ENCODE data around the gene HNF4A. TPM values are rescaled to one million over a fixed set of nuclear protein-coding genes. Genes with fewer than 3 reads are reported as not detected.

HNF4A gene
- total and polyA plus RNA-seq, 2 of the 13 experiments (the other 11 are each of a cell fraction or from before 2014, with no cell fraction given), result 80.9 to 169 TPM

- TF ChIP-seq ZFP37 (CRISPR knock-in tag; IDR thresholded peaks at IDR 0.05; ENCODE audit: borderline replicate concordance), result no peak
- TF ChIP-seq ZNF543 (CRISPR knock-in tag; IDR thresholded peaks at IDR 0.05), result peak; percentile 49; the same call in 1 of the 2 replicates
- peak; percentile 53; the same call in 1 of the 2 replicates for TF ChIP-seq EHMT2 (IDR thresholded peaks at IDR 0.05; ENCODE audit: borderline replicate concordance, low read depth, low read length)
- TF ChIP-seq GTF3A (CRISPR knock-in tag; conservative IDR thresholded peaks at IDR 0.05), result 0 out of 2 replicates have a peak, but pooled peaks have one; percentile 67
- TF ChIP-seq GATAD2A (CRISPR knock-in tag; IDR thresholded peaks at IDR 0.05), result no peak
- no peak for TF ChIP-seq ZNF274 (CRISPR knock-in tag; IDR thresholded peaks at IDR 0.05)
- TF ChIP-seq CCAR2 (optimal IDR thresholded peaks at IDR 0.05; ENCODE audit: low read depth, low read length), result no peak
Measured at GRCh38 chr20:44396369-44397130, 41.1 kb downstream of the HNF4A start (continued).

GRCh38 chr20:44398335-44398734, 42.8 kb downstream of the HNF4A start:
- BruUV-seq (replicated peaks), result no TSS peak
- Histone ChIP-seq H4K20me1 (ENCODE audit: insufficient read depth, low read length) (peaks cover 10% of the 10 kb centered on the region; the same call in 1 of the 2 replicates), H3K9ac (ENCODE audit: insufficient read depth, low read depth, low read length) (no peak overlapping the region), H2AFZ (ENCODE audit: low read length) (no peak overlapping the region), H3K4me3 (replicated peaks in 1 of 3; ENCODE audit: insufficient read depth in 1 of 3, low read depth in 2 of 3, low read length in 3 of 3) (no peak overlapping the region), H3K27ac (ENCODE audit: extremely low read length, insufficient read depth, low read length) (no peak overlapping the region), H3K4me2 (ENCODE audit: low read depth, low read length) (no peak overlapping the region), H3K36me3 (replicated peaks in 1 of 2; ENCODE audit: control insufficient read depth in 1 of 2, insufficient read depth in 2 of 2, low read length in 2 of 2) (peaks cover 3 to 4% of the 10 kb centered on the region in 2 experiments; a peak in 2 of 5 replicates), H3K9me3 (ENCODE audit: low read length) (no peaks in the 10 kb centered on the region), H3K27me3 (ENCODE audit: control insufficient read depth in 1 of 2, insufficient read depth in 2 of 2, low read length in 2 of 2) (no peaks in the 10 kb centered on the region; a peak in 1 of 5 replicates), H3K4me1 (ENCODE audit: insufficient read depth, low read length) (peaks cover 85% of the 10 kb centered on the region), H3K79me2 (ENCODE audit: insufficient read depth, low read length) (peaks cover 57% of the 10 kb centered on the region)
- no peak for FAIRE-seq
- TF ChIP-seq LBX2 (CRISPR knock-in tag; IDR thresholded peaks at IDR 0.05; ENCODE audit: borderline replicate concordance) (no peak), FOSL2 (CRISPR knock-in tag; IDR thresholded peaks at IDR 0.05) (no peak), JUND (CRISPR knock-in tag; IDR thresholded peaks at IDR 0.05) (no peak), TSC22D2 (CRISPR knock-in tag; IDR thresholded peaks at IDR 0.05; ENCODE audit: borderline replicate concordance) (no peak), ZNF644 (CRISPR knock-in tag; IDR thresholded peaks at IDR 0.05; ENCODE audit: low read depth) (no peak), HOXA3 (CRISPR knock-in tag; IDR thresholded peaks at IDR 0.05) (no peak), ZNF343 (CRISPR knock-in tag; IDR thresholded peaks at IDR 0.05) (no peak), JARID2 (CRISPR knock-in tag; IDR thresholded peaks at IDR 0.05; ENCODE audit: insufficient replicate concordance) (no peak)
- CTCF ChIA-PET (ENCODE audit: low intra/inter-chr PET ratio, low total read pairs), result no interaction called here
- intact Hi-C loops (cut with micrococcal nuclease; ENCODE audit: unreplicated experiment) (no loop called here), in situ Hi-C loops (cut with HindIII; ENCODE audit: extremely low pct_ligation_motif_present, low pct_unique_long_range_greater_than_20kb) (no loop called here)
- no peak for ATAC-seq
- no peak for DNase-seq (ENCODE audit: low spot score)
- 91% methylated on average over 2 of the region's 2 CpGs for WGBS (ENCODE audit: low lambda C conversion rate)
- POLR2A ChIA-PET, result interaction anchor here (0.7 to 10.8 kb wide), 6 partner anchors 12 to 188 kb away, joined by 3 to 556 read pairs (median 4); partner anchors contain the start of gene OSER1
